GM18498 (cell line): Measurements from ENCODE around the gene RUVBL1.

ENCODE experiments used
- ATAC-seq: cut with Tn5 transposase; IDR thresholded peaks from one replicate; pipeline ENCODE4 v1.9.1; 2021; ENCODE audit warnings: mild to moderate bottlenecking, moderate library complexity; ENCODE audit not compliant: unreplicated experiment

RUVBL1 gene

GRCh38 chr3:128036119-128036518 lies 87.5 kb downstream of the RUVBL1 start:
- no peak for ATAC-seq

DNA sequence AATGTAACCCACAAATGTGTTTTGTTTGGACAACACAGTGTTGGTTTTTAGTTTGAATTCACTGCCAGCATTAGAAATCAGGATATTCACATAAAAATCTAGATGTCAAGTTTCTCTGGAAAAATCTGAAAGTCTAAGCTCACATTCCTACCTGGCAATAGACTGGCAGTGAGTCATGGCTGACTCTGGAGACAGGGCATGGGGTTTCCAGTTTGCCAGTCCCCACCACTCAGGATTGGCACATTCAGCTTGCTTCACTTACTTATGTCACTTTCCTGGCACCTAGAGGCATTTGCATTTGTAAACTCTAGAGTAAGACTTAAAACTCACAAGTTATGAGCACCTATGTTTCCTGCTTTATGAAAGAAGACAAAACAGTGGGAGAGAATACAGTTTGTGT lies 90.5 kb downstream of the RUVBL1 start:
- ATAC-seq: no peak
